SK-N-SH treated with all-trans-retinoic acid at 6 μM for 48 hours (cell line): Measurements from ENCODE around the gene GCC1.

ENCODE experiments used
- ATAC-seq: fragments of 200-7000 bp; cut with Tn5 transposase; 3 replicates; pipeline ENCODE4 v1.9.1; 2020; ENCODE audit warnings: mild to moderate bottlenecking, moderate library complexity
- ARNTL ChIP-seq: fragments of 450-650 bp; formaldehyde crosslinking; IDR thresholded peaks from 2 replicates; pipeline ENCODE4 v1.5.0; 2020; ENCODE audit warnings: low read depth, mild to moderate bottlenecking, moderate library complexity, borderline replicate concordance
- BACH2 ChIP-seq: fragments of 250-450 bp; sonication (Bioruptor Pico); IDR thresholded peaks from 2 replicates; pipeline ENCODE4 v1.9.0; 2021; ENCODE audit warnings: mild to moderate bottlenecking, borderline replicate concordance
- CREB5 ChIP-seq: fragments of 250-450 bp; sonication (Bioruptor Pico); IDR thresholded peaks from 2 replicates; pipeline ENCODE4 v1.5.1; 2020; ENCODE audit warnings: low read depth, mild to moderate bottlenecking, moderate library complexity
- CSDC2 ChIP-seq: fragments of 250-450 bp; sonication (Bioruptor Pico); IDR thresholded peaks from 2 replicates; pipeline ENCODE4 v1.5.0; 2020; ENCODE audit warnings: mild to moderate bottlenecking, moderate library complexity
- CSRNP3 ChIP-seq: fragments of 250-450 bp; sonication (Bioruptor Pico); IDR thresholded peaks from 2 replicates; pipeline ENCODE4 v1.5.1; 2021; ENCODE audit warnings: mild to moderate bottlenecking, moderate library complexity
- ESRRG ChIP-seq: fragments of 250-450 bp; sonication (Bioruptor Pico); IDR thresholded peaks from 2 replicates; pipeline ENCODE4 v1.6.1; 2021; ENCODE audit warnings: mild to moderate bottlenecking
- GLIS3 ChIP-seq: fragments of 250-450 bp; sonication (Bioruptor Pico); IDR thresholded peaks from 2 replicates; pipeline ENCODE4 v1.5.0; 2020; ENCODE audit warnings: mild to moderate bottlenecking, moderate library complexity
- ISL1 ChIP-seq: fragments of 250-450 bp; sonication (Bioruptor Pico); IDR thresholded peaks from 2 replicates; pipeline ENCODE4 v2.1.2; 2022; ENCODE audit warnings: mild to moderate bottlenecking, moderate library complexity
- OSR1 ChIP-seq: fragments of 250-450 bp; sonication (Bioruptor Pico); IDR thresholded peaks from 2 replicates; pipeline ENCODE4 v1.8.0; 2022; ENCODE audit warnings: moderate library complexity, mild to moderate bottlenecking, inconsistent platforms
- POU6F1 ChIP-seq: fragments of 250-450 bp; sonication (Bioruptor Pico); IDR thresholded peaks from 2 replicates; pipeline ENCODE4 v1.8.0; 2021; ENCODE audit warnings: low read depth, mild to moderate bottlenecking, moderate library complexity, borderline replicate concordance
- PPARA ChIP-seq: fragments of 250-450 bp; sonication (Bioruptor Pico); IDR thresholded peaks from 2 replicates; pipeline ENCODE4 v1.5.0; 2020; ENCODE audit warnings: mild to moderate bottlenecking, borderline replicate concordance
- RARB ChIP-seq: fragments of 250-450 bp; sonication (Bioruptor Pico); IDR thresholded peaks from 2 replicates; pipeline ENCODE4 v1.8.0; 2021; ENCODE audit warnings: mild to moderate bottlenecking, moderate library complexity
- SNAI2 ChIP-seq: fragments of 250-450 bp; sonication (Bioruptor Pico); IDR thresholded peaks from 2 replicates; pipeline ENCODE4 v1.5.0; 2020; ENCODE audit warnings: mild to moderate bottlenecking, moderate library complexity
- TCF4 ChIP-seq: fragments of 250-450 bp; sonication (Bioruptor Pico); IDR thresholded peaks from 2 replicates; pipeline ENCODE4 v1.8.0; 2021; ENCODE audit warnings: mild to moderate bottlenecking, moderate library complexity, borderline replicate concordance
- TOX ChIP-seq: fragments of 250-450 bp; sonication (Bioruptor Pico); IDR thresholded peaks from 2 replicates; pipeline ENCODE4 v1.8.0; 2021; ENCODE audit warnings: mild to moderate bottlenecking, moderate library complexity, borderline replicate concordance
- TSHZ2 ChIP-seq: fragments of 250-450 bp; sonication (Bioruptor Pico); IDR thresholded peaks from 2 replicates; pipeline ENCODE4 v1.5.0; 2020; ENCODE audit warnings: mild to moderate bottlenecking, moderate library complexity
- ZC3H10 ChIP-seq: fragments of 250-450 bp; sonication (Bioruptor Pico); IDR thresholded peaks from 2 replicates; pipeline ENCODE4 v1.5.1; 2021; ENCODE audit warnings: mild to moderate bottlenecking, moderate library complexity
- ZFP3 ChIP-seq: fragments of 250-450 bp; sonication (Bioruptor Pico); IDR thresholded peaks from 2 replicates; pipeline ENCODE4 v1.5.0; 2020; ENCODE audit warnings: mild to moderate bottlenecking, moderate library complexity
- ZFP30 ChIP-seq: fragments of 450-650 bp; formaldehyde crosslinking; IDR thresholded peaks from 2 replicates; pipeline ENCODE4 v1.5.0; 2022; ENCODE audit warnings: mild to moderate bottlenecking, moderate library complexity
- ZNF565 ChIP-seq: fragments of 450-650 bp; formaldehyde crosslinking; conservative IDR thresholded peaks from 2 replicates; pipeline ENCODE4 v1.5.0; 2020; ENCODE audit warnings: low read depth, mild to moderate bottlenecking, moderate library complexity
- ZNF70 ChIP-seq: fragments of 450-650 bp; formaldehyde crosslinking; IDR thresholded peaks from 2 replicates; pipeline ENCODE4 v1.5.0; 2020; ENCODE audit warnings: mild to moderate bottlenecking, moderate library complexity
- ZNF8 ChIP-seq: fragments of 450-650 bp; formaldehyde crosslinking; IDR thresholded peaks from 2 replicates; pipeline ENCODE4 v1.5.0; 2020; ENCODE audit warnings: mild to moderate bottlenecking, moderate library complexity

GCC1 gene

GRCh38 chr7:127619681-127620405, 34.4 kb upstream of the GCC1 start:
- peak; percentile 21; the same call in 2 of the 3 replicates for ATAC-seq
- TF ChIP-seq ZFP3 (CRISPR knock-in tag): no peak
- no peak for TF ChIP-seq CSDC2 (CRISPR knock-in tag)
- TF ChIP-seq TCF4 (CRISPR knock-in tag): no peak
- no peak for TF ChIP-seq TOX (CRISPR knock-in tag)
- TF ChIP-seq BACH2 (CRISPR knock-in tag): no peak
- no peak for TF ChIP-seq ZFP30
- no peak for TF ChIP-seq PPARA (CRISPR knock-in tag)
- no peak for TF ChIP-seq ZNF8 (CRISPR knock-in tag)
- TF ChIP-seq ARNTL (CRISPR knock-in tag): no peak
- TF ChIP-seq CSRNP3: no peak
- no peak for TF ChIP-seq SNAI2 (CRISPR knock-in tag)
- no peak for TF ChIP-seq ZNF70 (CRISPR knock-in tag)
- no peak for TF ChIP-seq TSHZ2
- TF ChIP-seq ZC3H10: no peak
- TF ChIP-seq GLIS3 (CRISPR knock-in tag): no peak
- TF ChIP-seq POU6F1: no peak
- TF ChIP-seq ESRRG (CRISPR knock-in tag): no peak
- no peak for TF ChIP-seq OSR1 (CRISPR knock-in tag)
- TF ChIP-seq CREB5 (CRISPR knock-in tag): no peak

GRCh38 chr7:127618775-127619174, 33.4 kb upstream of the GCC1 start:
- ATAC-seq: no peak
- no peak for TF ChIP-seq POU6F1
- no peak for TF ChIP-seq GLIS3 (CRISPR knock-in tag)
- TF ChIP-seq ISL1 (CRISPR knock-in tag): no peak
- no peak for TF ChIP-seq CSDC2 (CRISPR knock-in tag)
- TF ChIP-seq SNAI2 (CRISPR knock-in tag): no peak
- TF ChIP-seq CREB5 (CRISPR knock-in tag): no peak
- TF ChIP-seq ZNF565 (CRISPR knock-in tag): no peak
- TF ChIP-seq TSHZ2: no peak
- TF ChIP-seq ZC3H10: no peak
- TF ChIP-seq ZNF70 (CRISPR knock-in tag): no peak
- no peak for TF ChIP-seq TCF4 (CRISPR knock-in tag)
- TF ChIP-seq CSRNP3: no peak
- no peak for TF ChIP-seq ZFP30
- no peak for TF ChIP-seq RARB
- no peak for TF ChIP-seq ESRRG (CRISPR knock-in tag)
- no peak for TF ChIP-seq ZFP3 (CRISPR knock-in tag)
- TF ChIP-seq, all 23 proteins: peak for 0
